Measurements from ENCODE around the gene EBF3. TPM values are rescaled to one million over a fixed set of nuclear protein-coding genes. Genes with fewer than 3 reads are reported as not detected.

The EBF3 gene
- total RNA-seq, 1 experiment from 2014 or later: 0.12 TPM

- BruUV-seq (replicated peaks): no TSS peak
- Histone ChIP-seq H3K36me3 (ENCODE audit: control insufficient read depth in 1 of 2, insufficient read depth in 2 of 2, low read length in 2 of 2) (no peaks in the 10 kb centered on the region), H3K27me3 (ENCODE audit: insufficient read depth, low read length) (no peaks in the 10 kb centered on the region), H3K27ac (ENCODE audit: low read depth, low read length) (no peak overlapping the region), H2AFZ (ENCODE audit: low read depth, low read length, poor library complexity, severe bottlenecking) (no peak overlapping the region), H3K4me2 (ENCODE audit: low read length) (no peak overlapping the region), H3K9me2 (ENCODE audit: insufficient read depth) (no peaks in the 10 kb centered on the region), H3K79me2 (ENCODE audit: insufficient read depth, low read length) (no peaks in the 10 kb centered on the region), H3K9ac (ENCODE audit: low read length) (no peak overlapping the region), H3K9me3 (ENCODE audit: control insufficient read depth in 1 of 2, insufficient read depth in 1 of 2, low read depth in 1 of 2, low read length in 2 of 2) (no peaks in the 10 kb centered on the region), H3K4me1 (ENCODE audit: control insufficient read depth in 1 of 2, insufficient read depth in 2 of 2, low read length in 2 of 2) (no peaks in the 10 kb centered on the region), H4K20me1 (ENCODE audit: insufficient read depth) (no peaks in the 10 kb centered on the region), H3K4me3 (replicated peaks in 1 of 2; ENCODE audit: low read depth in 1 of 2, low read length in 2 of 2) (no peak overlapping the region)
- RAD21 ChIA-PET (ENCODE audit: low non-redundant PET in 1 of 2, low total read pairs in 2 of 2, uncharacterized antibody in 2 of 2, unreplicated experiment in 2 of 2): no interaction called here
- TF ChIP-seq RAD21 (IDR thresholded peaks at IDR 0.05; ENCODE audit: low read depth) (no peak), YY1 (IDR thresholded peaks at IDR 0.05; ENCODE audit: extremely low read depth, insufficient replicate concordance, low read depth, low read length) (no peak), FOSL1 (IDR thresholded peaks at IDR 0.05; ENCODE audit: low read depth) (no peak), ATF3 (IDR thresholded peaks at IDR 0.05) (no peak), TCF7L2 (IDR thresholded peaks at IDR 0.05; ENCODE audit: borderline replicate concordance, extremely low read depth, insufficient read depth, insufficient read length) (no peak), POLR2AphosphoS5 (IDR thresholded peaks at IDR 0.05; ENCODE audit: low read depth, low read length) (no peak), MAX (IDR thresholded peaks at IDR 0.05) (no peak), CEBPB (IDR thresholded peaks at IDR 0.05; ENCODE audit: low read depth) (no peak), SRF (IDR thresholded peaks at IDR 0.05; ENCODE audit: low read depth) (no peak), EZH2phosphoT487 (IDR thresholded peaks at IDR 0.05; ENCODE audit: borderline replicate concordance) (no peak), ZNF274 (IDR thresholded peaks at IDR 0.05; ENCODE audit: low read depth, low read length) (no peak), CBX3 (IDR thresholded peaks at IDR 0.05; ENCODE audit: low read depth) (no peak), EZH2 (IDR thresholded peaks at IDR 0.05) (no peak), REST (IDR thresholded peaks at IDR 0.05; ENCODE audit: low read depth) (no peak), ELF1 (IDR thresholded peaks at IDR 0.05; ENCODE audit: borderline replicate concordance, low read depth) (no peak), SIN3A (IDR thresholded peaks at IDR 0.05; ENCODE audit: low read depth) (no peak)
- DNase-seq (ENCODE audit: low read depth, low spot score) (no peak), ATAC-seq (no peak)
- intact Hi-C loops (cut with micrococcal nuclease): no loop called here
- CTCF ChIA-PET: no interaction called here
- POLR2A ChIA-PET: no interaction called here
These were observed 123.0 kb downstream of the EBF3 start for GRCh38 chr10:129841071-129841470.

All from HCT116 (cell line).